ENCODE data around the gene NR3C1. TPM values are rescaled to one million over a fixed set of nuclear protein-coding genes. Genes with fewer than 3 reads are reported as not detected.

Gene NR3C1
- total and polyA plus RNA-seq, 2 of the 4 experiments (the other 2 are of a cell fraction): 13.7 to 77.4 TPM

- in situ Hi-C loops (cut with MboI; ENCODE audit: low sequenced_read_pairs) (no loop called here), intact Hi-C loops (cut with micrococcal nuclease) (loop anchor here (5.0 kb wide), 2 partner anchors 36 to 136 kb away; no protein-coding TSS in a partner anchor), dilution Hi-C loops (cut with HindIII; ENCODE audit: low sequenced_read_pairs, unreplicated experiment) (no loop called here)
- no peaks in the 10 kb centered on the region for H3K27me3 ChIP-seq (ENCODE audit: control insufficient read depth, insufficient read depth, low read length)
- peak overlapping the region; percentile 89 for H2BK20ac ChIP-seq (ENCODE audit: low read depth, low read length)
- WGBS, 2 experiments (ENCODE audit: extremely low coverage in 2 of 2, insufficient read length in 1 of 2): 100% methylated on average over 2 of the region's 6 CpGs; no CpG with 5 or more reads in 1 of the 2 experiments
- H3K27ac ChIP-seq (ENCODE audit: insufficient read depth, low read length): peak overlapping the region; percentile 43
- H4K5ac ChIP-seq (ENCODE audit: low read depth, low read length): peak overlapping the region; percentile 95
- CTCF ChIA-PET: no interaction called here
- H2AK5ac ChIP-seq (ENCODE audit: low read depth, low read length): peak overlapping the region; percentile 93
- peak overlapping the region; percentile 22; the same call in 1 of the 2 replicates for H3K56ac ChIP-seq (ENCODE audit: extremely low read depth, insufficient read depth, low read length)
- peak overlapping the region; percentile 92 for H3K18ac ChIP-seq (ENCODE audit: low read depth, low read length)
- no peak for ATAC-seq (ENCODE audit: low read depth)
- H2AK9ac ChIP-seq (replicated peaks; ENCODE audit: low read depth, low read length, poor library complexity): peak overlapping the region; percentile 43
- peak overlapping the region; percentile 91 for H3K4ac ChIP-seq (ENCODE audit: low read depth, low read length)
- no TSS peak for BruUV-seq (replicated peaks)
- H2BK5ac ChIP-seq (ENCODE audit: low read depth, low read length, poor library complexity, severe bottlenecking): peak overlapping the region; percentile 76
- H3K9me3 ChIP-seq (ENCODE audit: control insufficient read depth, insufficient read depth, low read length): no peaks in the 10 kb centered on the region
- peak overlapping the region; percentile 55 for H3K14ac ChIP-seq (replicated peaks; ENCODE audit: low read depth, low read length)
- H3K79me1 ChIP-seq (ENCODE audit: low read depth in 1 of 2, low read length in 2 of 2): peaks cover 0 to 11% of the 10 kb centered on the region in 2 experiments; a peak in 2 of 4 replicates
- POLR2A ChIA-PET (ENCODE audit: unreplicated experiment): no interaction called here
- no peaks in the 10 kb centered on the region for H4K20me1 ChIP-seq (ENCODE audit: insufficient read depth, low read length)
- H3K23ac ChIP-seq (ENCODE audit: low read depth, low read length): peak overlapping the region; percentile 24; the same call in 1 of the 2 replicates
- H3K4me2 ChIP-seq (ENCODE audit: low read depth, low read length): no peak overlapping the region
- peaks cover 34% of the 10 kb centered on the region for H3K4me1 ChIP-seq (ENCODE audit: control insufficient read depth, insufficient read depth, low read length)
- no peak for DNase-seq
- H3K9me1 ChIP-seq (ENCODE audit: insufficient read depth, low read length): peaks cover 26% of the 10 kb centered on the region
- H2BK120ac ChIP-seq (ENCODE audit: low read depth, low read length): peak overlapping the region; percentile 94
- H2BK15ac ChIP-seq (ENCODE audit: low read depth, low read length): peak overlapping the region; percentile 42
- no peaks in the 10 kb centered on the region for H3K36me3 ChIP-seq (ENCODE audit: control insufficient read depth, insufficient read depth, low read length)
- TF ChIP-seq CEBPB (IDR thresholded peaks at IDR 0.05; ENCODE audit: low read depth, low read length) (no peak), BHLHE40 (IDR thresholded peaks at IDR 0.05; ENCODE audit: low read depth, low read length) (no peak), USF2 (IDR thresholded peaks at IDR 0.05; ENCODE audit: low read depth, low read length) (no peak), MXI1 (IDR thresholded peaks at IDR 0.05; ENCODE audit: borderline replicate concordance, low read depth, low read length) (no peak), RAD21 (IDR thresholded peaks at IDR 0.05; ENCODE audit: low read length) (no peak), MAZ (IDR thresholded peaks at IDR 0.05; ENCODE audit: borderline replicate concordance, low read depth, low read length) (no peak), SMC3 (IDR thresholded peaks at IDR 0.05; ENCODE audit: low read depth, low read length) (no peak), ELK1 (IDR thresholded peaks at IDR 0.05; ENCODE audit: borderline replicate concordance, low read depth, low read length) (no peak), CHD1 (IDR thresholded peaks at IDR 0.05; ENCODE audit: low read depth, low read length) (no peak), NFE2L2 (IDR thresholded peaks at IDR 0.05; ENCODE audit: low read depth, low read length) (no peak), CTCF (conservative IDR thresholded peaks at IDR 0.05; ENCODE audit: low read depth, low read length) (no peak), MAFK (IDR thresholded peaks at IDR 0.05; ENCODE audit: low read depth, low read length) (no peak), FOS (IDR thresholded peaks at IDR 0.05; ENCODE audit: low read depth, low read length) (no peak), RCOR1 (IDR thresholded peaks at IDR 0.05; ENCODE audit: insufficient replicate concordance, low read length) (no peak), POLR2A (IDR thresholded peaks at IDR 0.05; ENCODE audit: low read depth, low read length) (no peak)
- H4K8ac ChIP-seq (ENCODE audit: low read depth in 2 of 2, low read length in 2 of 2): peak overlapping the region; percentile 0 to 90
- H3K4me3 ChIP-seq (ENCODE audit: insufficient read depth, low read depth, low read length): no peak overlapping the region
- H4K91ac ChIP-seq (ENCODE audit: insufficient read depth, low read depth, low read length): peak overlapping the region; percentile 91
- peak overlapping the region; percentile 74 for H2AFZ ChIP-seq (replicated peaks; ENCODE audit: low read length, poor library complexity)
- no peak overlapping the region for H3K9ac ChIP-seq (ENCODE audit: low read depth, low read length)
Measured at GRCh38 chr5:143243103-143243502, 160.4 kb downstream of the NR3C1 start.
